GM18909 (cell line): Measurements from ENCODE around the gene MEP1B.
"Not testable (repeated sequence)": the region's sequence is repeated elsewhere in the genome, so short reads cannot be mapped to it uniquely, and the experiment has no call there.

Experiments used
- ATAC-seq: cut with Tn5 transposase; IDR thresholded peaks from one replicate; pipeline ENCODE4 v1.9.1; 2021; ENCODE audit warnings: mild to moderate bottlenecking; ENCODE audit not compliant: unreplicated experiment, poor library complexity

Gene MEP1B

GRCh38 chr18:32189790-32190189, at the start of gene MEP1B:
MEP1B (plus strand) TSS chr18:32190039; CDS start chr18:32190071, 32 bp downstream.
- no peak for ATAC-seq

GRCh38 chr18:32148185-32148870, 41.5 kb upstream of the MEP1B start:
- ATAC-seq = no peak

GRCh38 chr18:32152705-32153448, 37.0 kb upstream of the MEP1B start:
- peak; percentile 93 for ATAC-seq

GRCh38 chr18:32156855-32157254, 33.0 kb upstream of the MEP1B start:
- no peak for ATAC-seq

GRCh38 chr18:32157580-32157979, 32.3 kb upstream of the MEP1B start:
- ATAC-seq = no peak

- ATAC-seq = peak; percentile 95
Measured at GRCh38 chr18:32158108-32158624, 31.7 kb upstream of the MEP1B start.

- not testable (repeated sequence) for ATAC-seq
Measured at GRCh38 chr18:32158631-32159030, 31.2 kb upstream of the MEP1B start.

- ATAC-seq = no peak
Measured at GRCh38 chr18:32160547-32160946, 29.3 kb upstream of the MEP1B start.

- ATAC-seq = no peak
Measured at GRCh38 chr18:32167980-32168730, 21.7 kb upstream of the MEP1B start.

- ATAC-seq = no peak
Measured at GRCh38 chr18:32173654-32174053, 16.2 kb upstream of the MEP1B start.

- ATAC-seq = no peak
Measured at GRCh38 chr18:32174719-32175118, 15.1 kb upstream of the MEP1B start.

GRCh38 chr18:32175265-32175664, 14.6 kb upstream of the MEP1B start:
- ATAC-seq = no peak

GRCh38 chr18:32176745-32177144, 13.1 kb upstream of the MEP1B start:
- not testable (repeated sequence) for ATAC-seq

GRCh38 chr18:32177530-32177929, 12.3 kb upstream of the MEP1B start:
- ATAC-seq = no peak

- ATAC-seq = no peak
Measured at GRCh38 chr18:32183503-32183902, 6.3 kb upstream of the MEP1B start.

- ATAC-seq = no peak
Measured at GRCh38 chr18:32190209-32190608, 370 bp downstream of the MEP1B start.

GRCh38 chr18:32195881-32196815, 6.3 kb downstream of the MEP1B start:
- ATAC-seq = no peak

- ATAC-seq = no peak
Measured at GRCh38 chr18:32200766-32201165, 10.9 kb downstream of the MEP1B start.

- ATAC-seq = no peak
Measured at GRCh38 chr18:32201948-32202672, 12.3 kb downstream of the MEP1B start.
